ENCODE measurements around the gene PSMD8.
A peak's percentile ranks its signal among the peaks of the same experiment; 100 is the strongest.

The PSMD8 gene

DNA sequence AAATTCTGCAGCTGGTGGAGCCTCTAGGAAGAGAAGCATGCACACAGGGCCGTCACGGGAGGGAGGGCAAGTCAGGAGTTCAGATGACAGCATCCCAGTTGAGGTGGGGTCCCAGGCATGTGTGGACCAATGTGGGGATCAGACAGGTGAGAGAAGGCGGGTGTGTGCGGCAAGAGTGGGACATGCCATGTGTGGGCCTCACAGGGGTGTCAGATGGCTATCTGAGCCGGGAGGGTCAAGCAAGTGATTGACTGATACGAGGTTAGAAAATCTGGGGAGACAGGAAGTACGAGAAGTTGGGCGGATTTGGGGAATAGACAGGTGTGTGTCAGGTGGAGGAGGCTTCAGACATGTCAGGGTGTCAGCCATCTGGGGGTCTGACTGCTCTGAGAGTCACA is 42.8 kb downstream of the PSMD8 start:
- no peak overlapping the region for H3K27ac ChIP-seq
- no peak for TF ChIP-seq ZFX (IDR thresholded peaks at IDR 0.05; ENCODE audit: borderline replicate concordance)
- TF ChIP-seq, protein P1, sequence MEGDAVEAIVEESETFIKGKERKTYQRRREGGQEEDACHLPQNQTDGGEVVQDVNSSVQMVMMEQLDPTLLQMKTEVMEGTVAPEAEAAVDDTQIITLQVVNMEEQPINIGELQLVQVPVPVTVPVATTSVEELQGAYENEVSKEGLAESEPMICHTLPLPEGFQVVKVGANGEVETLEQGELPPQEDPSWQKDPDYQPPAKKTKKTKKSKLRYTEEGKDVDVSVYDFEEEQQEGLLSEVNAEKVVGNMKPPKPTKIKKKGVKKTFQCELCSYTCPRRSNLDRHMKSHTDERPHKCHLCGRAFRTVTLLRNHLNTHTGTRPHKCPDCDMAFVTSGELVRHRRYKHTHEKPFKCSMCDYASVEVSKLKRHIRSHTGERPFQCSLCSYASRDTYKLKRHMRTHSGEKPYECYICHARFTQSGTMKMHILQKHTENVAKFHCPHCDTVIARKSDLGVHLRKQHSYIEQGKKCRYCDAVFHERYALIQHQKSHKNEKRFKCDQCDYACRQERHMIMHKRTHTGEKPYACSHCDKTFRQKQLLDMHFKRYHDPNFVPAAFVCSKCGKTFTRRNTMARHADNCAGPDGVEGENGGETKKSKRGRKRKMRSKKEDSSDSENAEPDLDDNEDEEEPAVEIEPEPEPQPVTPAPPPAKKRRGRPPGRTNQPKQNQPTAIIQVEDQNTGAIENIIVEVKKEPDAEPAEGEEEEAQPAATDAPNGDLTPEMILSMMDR (IDR thresholded peaks at IDR 0.05) = no peak

DNA sequence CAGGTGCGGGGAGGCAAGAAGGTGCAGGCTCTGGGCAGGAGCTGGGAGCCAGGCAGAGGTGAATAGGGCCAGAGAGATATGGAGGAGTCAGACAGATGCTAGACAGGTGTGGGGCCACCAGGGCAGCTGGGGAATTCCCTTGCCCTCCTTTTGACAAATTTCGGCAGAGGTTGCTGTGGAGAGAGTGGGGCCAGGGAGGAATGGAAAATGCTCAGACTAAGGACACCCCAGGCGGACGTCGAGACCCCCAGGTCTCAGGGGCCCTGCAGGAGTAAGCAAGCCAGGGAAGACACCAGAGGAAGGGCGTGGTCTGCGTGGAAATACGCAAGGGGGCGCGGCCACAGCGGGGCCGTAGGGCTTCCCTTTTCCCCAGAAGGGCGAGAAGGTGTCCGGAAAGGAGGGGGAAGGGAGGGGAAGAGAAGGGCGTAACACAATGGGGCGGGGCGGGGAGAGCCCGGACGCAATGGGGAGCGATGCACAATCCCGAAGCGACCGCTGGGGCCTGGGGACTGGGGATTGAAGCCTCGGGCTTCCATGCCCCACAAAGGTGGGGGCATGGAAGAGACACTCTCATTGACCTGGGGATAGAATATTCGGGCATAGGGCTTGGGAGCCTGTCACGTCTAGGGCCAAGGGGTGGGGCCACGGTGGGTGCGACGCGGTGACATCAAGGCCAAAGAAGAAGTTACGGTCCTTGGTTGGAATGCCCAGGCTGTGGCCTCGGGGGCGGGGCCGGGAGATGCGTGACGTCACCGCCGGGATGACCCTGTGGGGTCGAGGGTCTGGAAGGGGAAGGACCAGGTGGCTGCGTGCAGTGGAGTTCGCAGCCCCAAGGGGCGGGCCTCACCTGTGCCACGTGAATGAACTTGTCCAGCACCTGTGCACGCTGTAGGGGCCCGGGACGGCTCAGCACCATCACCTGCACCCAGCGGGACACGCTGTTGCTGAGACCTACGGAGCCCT is 43.5 kb downstream of the PSMD8 start:
- TF ChIP-seq, protein P1 (IDR thresholded peaks at IDR 0.05) = peak; percentile 13; the same call in 1 of the 2 replicates
- no peak for TF ChIP-seq ZFX (IDR thresholded peaks at IDR 0.05; ENCODE audit: borderline replicate concordance)
- no peak overlapping the region for H3K27ac ChIP-seq

DNA sequence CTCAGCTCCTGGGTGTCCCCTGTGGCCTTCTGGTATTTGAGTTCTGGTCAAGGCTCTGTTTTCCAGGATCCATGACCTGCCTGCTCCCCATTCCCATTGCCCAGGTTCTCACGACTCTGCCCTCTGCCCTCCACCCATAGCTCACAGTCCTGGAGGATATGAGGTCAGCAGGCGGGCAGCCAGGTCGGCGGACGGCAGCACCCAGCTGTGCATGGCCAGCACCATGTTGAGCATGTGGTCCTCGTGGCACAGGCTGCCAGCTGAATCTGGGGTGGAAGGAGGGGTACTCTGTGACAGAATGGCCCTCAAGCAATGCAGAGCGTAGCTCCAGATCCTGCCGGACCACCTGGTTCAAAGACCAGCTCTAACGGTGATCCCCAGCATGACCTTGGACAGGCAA is 46.6 kb downstream of the PSMD8 start:
- TF ChIP-seq, protein P1 (IDR thresholded peaks at IDR 0.05) = no peak
- TF ChIP-seq ZFX (IDR thresholded peaks at IDR 0.05; ENCODE audit: borderline replicate concordance) = no peak

DNA sequence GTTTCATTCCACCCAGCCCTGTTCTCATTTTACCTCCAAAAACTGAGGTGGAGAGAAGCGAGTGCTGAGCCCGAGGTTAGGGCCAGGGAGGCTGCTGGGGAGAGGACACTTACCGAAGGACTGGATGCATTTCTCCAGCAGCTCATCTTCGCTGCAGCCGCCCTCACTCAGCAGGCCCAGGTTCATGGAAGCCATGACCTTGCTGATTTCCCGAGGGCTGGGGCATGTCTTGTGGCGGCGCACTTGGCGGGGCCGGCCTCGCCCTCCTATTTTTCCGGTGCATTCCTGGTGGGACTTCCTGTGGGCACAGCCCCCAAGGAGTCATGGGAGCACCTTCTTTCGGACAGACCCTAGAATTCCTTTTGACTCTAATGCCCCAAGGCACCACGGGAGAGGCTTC is 47.5 kb downstream of the PSMD8 start:
- no peak for TF ChIP-seq ZFX (IDR thresholded peaks at IDR 0.05; ENCODE audit: borderline replicate concordance)
- H3K27ac ChIP-seq = no peak overlapping the region

More for the DNA sequence above, 46.6 kb downstream of the PSMD8 start:
- no peak overlapping the region for H3K27ac ChIP-seq

DNA sequence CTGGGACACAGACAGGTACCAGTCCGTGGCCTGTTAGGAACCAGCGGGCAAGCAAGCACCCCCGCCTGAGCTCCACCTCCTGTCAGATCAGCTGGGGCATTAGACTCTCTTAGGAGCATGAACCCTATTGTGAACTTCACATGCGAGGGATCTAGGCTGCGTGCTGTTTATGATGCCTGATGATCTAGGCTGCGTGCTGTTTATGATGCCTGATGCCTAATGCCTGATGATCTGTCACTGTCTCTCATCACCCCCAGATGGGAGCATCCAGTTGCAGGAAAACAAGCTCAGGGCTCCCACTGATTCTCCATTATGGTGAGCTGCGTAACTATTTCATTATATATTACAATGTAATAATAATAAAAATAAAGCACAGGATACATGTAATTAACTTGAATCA is 48.1 kb downstream of the PSMD8 start:
- no peak for TF ChIP-seq ZFX (IDR thresholded peaks at IDR 0.05; ENCODE audit: borderline replicate concordance)
- TF ChIP-seq, protein P1 (IDR thresholded peaks at IDR 0.05) = no peak
- no peak overlapping the region for H3K27ac ChIP-seq

DNA sequence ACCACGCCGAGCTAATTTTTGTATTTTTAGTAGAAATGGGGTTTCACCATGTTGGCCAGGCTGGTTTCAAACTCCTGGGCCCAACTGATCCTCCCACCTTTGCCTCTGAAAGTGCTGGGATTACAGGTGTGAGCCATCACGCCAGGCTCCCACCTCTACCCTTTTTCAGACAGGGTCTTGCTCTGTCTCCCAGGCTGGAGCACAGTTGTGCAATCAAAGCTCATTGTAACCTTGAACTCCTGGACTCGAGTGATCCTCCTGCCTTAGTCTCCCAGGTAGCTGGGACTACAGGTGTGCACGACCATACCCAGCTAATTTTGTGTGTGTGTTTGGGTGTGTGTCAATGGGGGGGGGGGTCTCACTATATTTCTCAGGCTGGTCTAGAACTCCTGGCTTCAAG is 49.9 kb downstream of the PSMD8 start:
- TF ChIP-seq, protein P1 (IDR thresholded peaks at IDR 0.05) = no peak
- TF ChIP-seq ZFX (IDR thresholded peaks at IDR 0.05; ENCODE audit: borderline replicate concordance) = no peak
- no peak overlapping the region for H3K27ac ChIP-seq

DNA sequence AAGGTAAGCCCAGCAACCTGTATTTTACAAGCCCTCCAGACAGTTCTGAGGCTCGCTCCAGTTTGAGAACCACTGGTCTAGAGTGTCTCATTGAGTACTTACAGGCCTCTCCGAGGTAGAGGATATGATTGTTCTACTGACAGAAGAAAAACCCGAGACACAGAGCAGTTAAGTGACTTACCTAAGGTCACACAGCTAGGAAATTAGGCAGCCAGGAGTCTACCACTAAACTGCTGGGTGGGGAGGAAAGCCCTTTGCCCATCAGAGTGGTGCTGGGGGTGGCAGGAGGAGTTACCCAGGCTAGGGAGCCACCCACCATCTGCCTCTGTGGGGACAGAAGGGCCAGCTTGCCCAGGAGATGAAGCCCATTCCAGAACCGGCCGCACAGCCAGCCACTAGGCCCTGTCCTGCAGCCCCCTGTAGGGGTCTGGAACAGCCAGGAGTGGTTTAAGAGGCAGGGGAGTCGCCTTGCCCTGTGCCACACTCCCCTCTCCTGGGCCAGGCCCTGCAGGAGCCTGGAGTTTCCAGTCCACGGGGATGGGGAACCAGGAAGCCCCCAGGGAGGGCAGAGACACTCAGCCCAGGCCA is 50.9 kb downstream of the PSMD8 start:
- no peak overlapping the region for H3K27ac ChIP-seq
- TF ChIP-seq, protein P1 (IDR thresholded peaks at IDR 0.05) = no peak
- no peak for TF ChIP-seq ZFX (IDR thresholded peaks at IDR 0.05; ENCODE audit: borderline replicate concordance)

Data from 22Rv1 (cell line).